Stimulated activated CD8-positive, alpha-beta memory T cell treated with anti-CD3 and anti-CD28 coated beads, Interleukin-15, amount 100 ng/mL, for 1 hour (primary cell): ENCODE results near the gene URI1.
"Not testable (repeated sequence)": the region's sequence is repeated elsewhere in the genome, so short reads cannot be mapped to it uniquely, and the experiment has no call there.

Experiments
- DNase-seq: peaks from one replicate; pipeline ENCODE4 v3.0.0-alpha.2; 2020; ENCODE audit warnings: low read depth

The URI1 gene

DNA sequence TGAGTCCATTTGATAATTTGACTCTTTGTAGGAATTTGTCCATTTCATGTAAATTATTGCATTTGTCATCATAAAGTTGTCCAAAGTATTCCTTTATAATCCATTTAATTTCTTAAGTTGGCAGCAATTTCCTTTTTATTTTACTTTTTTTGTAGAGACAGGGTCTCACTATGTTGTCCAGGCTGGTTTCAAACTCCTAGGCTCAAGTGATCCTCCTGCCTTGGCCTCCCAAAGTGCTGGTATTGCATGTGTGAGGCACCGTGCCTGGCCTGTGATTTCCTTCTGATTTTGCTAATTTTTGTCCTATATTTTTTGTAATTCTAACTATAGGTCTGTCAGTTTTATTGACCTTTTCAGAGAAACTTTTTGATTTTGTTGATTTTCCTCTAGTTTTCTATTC, 84.9 kb downstream of the URI1 start:
- no peak for DNase-seq

GRCh38 chr19:30028118-30028991, 86.3 kb downstream of the URI1 start:
- DNase-seq = no peak

- DNase-seq = no peak
Measured at GRCh38 chr19:30028992-30029343, 86.9 kb downstream of the URI1 start.

DNA sequence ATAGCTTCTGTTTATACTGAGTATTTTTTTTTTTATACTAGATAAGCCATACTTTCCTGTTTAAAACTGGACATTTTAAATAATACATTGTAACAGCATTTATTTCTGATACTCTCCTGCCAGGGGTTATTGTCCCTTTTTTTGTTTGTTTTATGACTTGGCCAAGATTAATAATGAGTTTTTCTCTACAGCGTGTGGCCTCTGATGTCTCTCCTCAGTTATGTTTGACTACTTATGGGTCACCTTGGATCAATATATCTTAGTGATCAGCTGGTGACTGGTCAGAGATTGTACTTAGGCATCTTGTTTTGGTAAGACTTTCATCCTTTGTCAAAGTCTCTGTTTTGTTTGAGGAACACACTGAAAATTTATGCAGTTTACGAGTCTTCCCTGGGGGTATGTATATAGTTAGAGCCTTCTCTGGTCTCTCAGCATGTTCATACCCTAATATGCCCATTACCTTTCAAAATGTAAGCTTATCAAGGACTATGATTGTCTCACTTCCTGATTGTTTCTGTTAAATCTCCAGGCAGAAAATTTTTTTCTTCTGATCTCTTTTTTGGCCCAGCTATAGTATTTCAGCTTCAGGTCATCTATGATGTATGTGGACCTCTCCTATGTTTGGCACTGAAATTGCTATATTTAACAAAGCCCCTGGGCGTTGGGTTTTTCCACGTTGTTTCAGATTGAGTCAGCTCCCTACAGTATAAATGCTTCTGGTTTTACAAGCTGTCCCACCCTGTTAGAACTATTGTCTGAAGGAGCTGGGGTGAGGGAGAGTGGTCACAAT, 87.9 kb downstream of the URI1 start:
- DNase-seq = no peak

- no peak for DNase-seq
Measured at GRCh38 chr19:30034321-30034720, 92.3 kb downstream of the URI1 start.

DNA sequence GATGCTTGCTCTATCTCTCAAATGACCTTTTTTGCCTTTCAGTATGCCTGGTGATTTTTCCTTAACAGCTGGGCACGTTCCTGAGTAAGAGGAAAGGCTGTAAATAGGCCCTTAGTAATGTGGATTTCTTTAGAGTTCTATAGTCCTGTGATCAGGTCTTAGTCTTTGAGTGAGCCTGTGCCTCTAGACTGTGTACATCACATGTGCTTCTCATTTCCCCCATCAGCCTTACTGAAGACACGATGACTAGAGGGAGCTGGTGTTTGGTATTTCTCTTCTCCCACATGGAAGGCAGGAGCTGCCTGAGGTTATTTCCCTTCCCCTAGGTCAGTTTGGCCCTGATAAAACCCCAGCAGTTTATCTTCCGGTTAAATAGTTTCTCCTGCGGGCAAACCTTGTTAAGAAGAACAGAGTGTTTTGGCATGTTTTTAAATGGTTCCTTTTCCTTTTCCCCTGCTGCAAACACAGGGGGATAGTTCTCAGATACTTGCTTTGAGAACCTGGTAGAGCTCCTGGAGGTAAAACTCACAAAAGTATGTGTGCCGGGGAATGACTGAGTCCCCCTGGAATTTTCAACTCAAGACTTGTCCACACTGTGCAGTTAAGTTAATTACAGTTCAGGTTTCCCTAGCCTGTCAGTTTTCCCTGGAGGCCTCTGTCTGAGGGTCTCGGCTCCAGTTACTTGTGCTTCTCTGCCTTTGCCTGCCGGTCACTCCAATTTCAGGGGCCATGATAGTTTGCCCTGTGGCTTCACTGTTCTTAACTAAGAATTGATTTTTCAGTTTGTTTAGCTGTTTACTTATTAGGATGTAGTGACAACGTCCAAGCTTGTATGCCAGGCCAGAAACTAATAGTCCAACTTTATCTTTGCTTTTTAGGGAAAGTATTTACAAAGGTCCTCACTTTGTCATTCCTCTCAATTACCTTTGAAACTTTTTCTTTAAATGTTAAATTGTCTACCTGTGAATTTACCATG, 94.4 kb downstream of the URI1 start:
- DNase-seq = no peak

GRCh38 chr19:30037835-30038234, 95.8 kb downstream of the URI1 start:
- no peak for DNase-seq

DNA sequence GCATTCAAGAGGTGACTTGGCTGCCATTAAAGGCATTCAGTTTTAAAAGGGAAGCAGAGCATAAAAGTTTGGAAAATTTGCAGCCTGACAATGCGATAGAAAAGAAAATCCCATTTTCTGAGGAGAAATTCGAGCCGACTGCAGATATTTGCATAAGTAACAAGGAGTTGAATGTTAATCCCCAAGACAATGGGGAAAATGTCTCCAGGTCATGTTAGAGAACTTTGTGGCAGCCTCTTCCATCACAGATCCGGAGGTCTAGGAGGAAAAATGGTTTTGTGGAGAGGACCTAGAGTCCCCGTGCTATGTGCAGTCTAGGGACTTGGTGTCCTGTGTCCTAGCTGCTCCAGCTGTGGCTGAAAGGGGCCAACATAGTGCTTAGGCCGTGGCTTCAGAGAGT, 99.9 kb downstream of the URI1 start:
- DNase-seq = not testable (repeated sequence)

DNA sequence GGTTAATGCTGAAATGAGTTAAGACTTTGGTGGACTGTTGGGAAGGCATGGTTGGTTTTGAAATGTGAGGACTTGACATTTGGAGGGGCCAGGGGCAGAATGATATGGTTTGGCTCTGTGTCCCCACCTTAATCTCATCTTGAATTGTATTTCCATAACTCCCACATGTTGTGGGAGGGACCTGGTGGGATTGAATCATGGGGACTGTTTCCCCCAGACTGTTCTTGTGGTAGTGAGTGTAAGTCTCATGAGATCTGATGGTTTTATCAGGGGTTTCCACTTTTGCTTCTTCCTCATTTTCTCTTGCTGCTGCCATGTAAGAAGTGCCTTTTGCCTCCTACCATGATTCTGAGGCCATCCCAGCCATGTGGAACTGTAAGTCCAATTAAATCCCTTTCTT, 101.0 kb downstream of the URI1 start:
- not testable (repeated sequence) for DNase-seq

- no peak for DNase-seq
Measured at GRCh38 chr19:30044273-30045248, 102.5 kb downstream of the URI1 start.

GRCh38 chr19:30046522-30046921, 104.5 kb downstream of the URI1 start:
- no peak for DNase-seq

- DNase-seq = no peak
Measured at GRCh38 chr19:30047432-30047831, 105.4 kb downstream of the URI1 start.

DNA sequence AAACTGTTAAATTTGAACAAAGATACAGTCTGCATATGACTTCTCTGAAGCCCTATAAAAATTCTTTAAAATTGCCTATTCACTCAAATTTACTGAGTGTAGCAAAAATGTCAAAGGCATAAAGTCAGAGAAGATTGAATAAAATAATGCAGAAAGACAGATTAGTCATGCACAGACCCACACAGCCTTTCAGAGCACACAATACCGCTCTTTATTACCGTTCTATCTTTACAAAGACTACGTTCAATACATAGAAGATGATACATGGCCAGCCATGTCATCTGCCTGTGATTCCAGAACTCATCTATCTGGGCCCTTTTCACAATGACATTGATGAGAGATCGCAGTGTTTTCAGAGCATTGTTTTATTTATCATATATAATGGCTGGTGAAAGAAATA, 107.2 kb downstream of the URI1 start:
- no peak for DNase-seq

GRCh38 chr19:30049846-30050667, 108.0 kb downstream of the URI1 start:
- DNase-seq = no peak

DNA sequence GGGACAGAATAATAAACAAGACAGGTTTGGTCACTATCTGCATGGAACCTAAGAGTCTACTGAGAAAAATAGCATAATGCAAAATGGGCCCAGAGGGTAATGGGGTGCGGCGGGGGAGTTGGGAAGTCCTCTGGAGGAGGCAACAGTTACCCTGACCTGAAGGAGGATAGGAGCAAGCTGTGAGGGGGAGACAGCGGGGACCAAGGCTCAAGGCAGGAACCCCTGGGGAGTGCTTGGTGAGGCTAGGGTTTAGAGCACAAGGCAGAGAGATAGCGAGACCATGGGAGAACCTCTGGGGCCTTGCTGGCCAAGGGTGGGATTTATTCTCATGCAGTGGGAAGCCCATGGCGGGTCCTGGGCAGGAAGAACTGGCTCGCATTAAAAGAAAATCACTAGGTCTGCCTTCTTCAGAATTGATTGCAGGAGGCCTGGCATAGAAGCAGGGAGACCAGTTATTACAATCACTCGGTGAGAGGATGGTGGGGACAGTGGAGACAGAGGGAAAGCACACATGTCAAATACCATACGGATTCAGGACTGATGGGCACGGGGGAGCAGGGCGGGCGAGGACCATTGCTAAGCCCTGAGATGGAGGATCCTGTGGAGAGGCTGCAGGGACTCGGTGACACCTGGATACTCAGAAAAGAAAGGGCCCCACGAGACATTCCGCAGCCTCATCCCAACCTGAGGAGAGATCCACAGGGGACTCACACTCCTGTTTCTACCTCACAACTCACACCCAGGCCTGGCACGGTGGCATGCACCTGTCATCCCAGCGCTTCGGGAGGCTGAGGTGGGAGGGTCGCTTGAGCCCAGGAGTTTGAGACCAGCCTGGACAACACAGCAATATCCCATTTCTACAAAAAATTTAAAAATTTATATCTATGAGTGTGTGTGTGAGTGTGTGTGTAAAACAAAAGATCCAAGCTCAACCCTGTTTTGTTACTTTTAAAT, 110.4 kb downstream of the URI1 start:
- DNase-seq = no peak

GRCh38 chr19:30053558-30053957, 111.5 kb downstream of the URI1 start:
- no peak for DNase-seq

- DNase-seq = no peak
Measured at GRCh38 chr19:30054210-30054609, 112.2 kb downstream of the URI1 start.

DNA sequence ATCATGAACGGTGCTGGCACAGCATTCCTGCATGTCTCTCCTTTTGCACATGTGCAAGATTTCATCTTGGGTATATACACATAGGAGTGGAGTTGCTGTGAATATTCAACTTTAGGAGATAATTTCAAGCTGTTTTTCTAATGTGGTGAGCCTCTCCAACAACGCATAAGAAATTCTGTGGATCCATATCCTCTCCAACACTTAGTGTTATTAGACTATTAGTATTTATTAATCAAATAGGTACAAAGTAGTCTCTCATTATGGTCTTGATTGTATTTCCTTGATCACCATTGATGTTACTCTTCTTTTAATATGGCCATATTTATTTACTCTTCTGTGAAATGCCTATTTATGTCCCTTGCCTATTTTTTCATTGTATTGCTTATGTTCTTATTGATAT, 114.5 kb downstream of the URI1 start:
- DNase-seq = no peak
